Raji (cell line): ENCODE measurements around the gene BCORL1.

Source experiments
- POLR2A ChIP-seq: IDR thresholded peaks from 2 replicates; pipeline ENCODE4 v1.6.1; 2011; ENCODE audit warnings: low read depth, low read length, control low read depth; ENCODE audit not compliant: insufficient read depth

Gene BCORL1

DNA sequence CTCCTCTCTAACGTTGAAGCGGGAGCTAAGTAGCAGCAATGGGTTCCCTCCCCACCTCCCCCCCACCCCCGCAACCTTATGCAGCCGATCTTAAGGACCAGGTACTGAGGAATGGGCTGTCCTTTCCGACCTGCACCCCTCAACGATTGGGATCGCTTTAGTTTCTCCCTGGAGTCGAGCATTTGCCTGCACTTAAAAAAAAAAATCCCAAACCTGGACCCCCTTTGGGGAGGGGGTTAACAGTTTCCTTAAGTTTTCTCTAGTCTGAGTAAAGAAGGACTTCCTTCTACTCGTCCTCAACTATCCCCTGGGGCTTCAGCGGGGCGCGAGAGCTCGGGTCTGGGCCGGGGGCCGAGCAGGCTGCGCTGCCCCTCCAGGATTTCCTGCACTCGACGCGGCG is 25.7 kb upstream of the BCORL1 start:
- TF ChIP-seq POLR2A = no peak

DNA sequence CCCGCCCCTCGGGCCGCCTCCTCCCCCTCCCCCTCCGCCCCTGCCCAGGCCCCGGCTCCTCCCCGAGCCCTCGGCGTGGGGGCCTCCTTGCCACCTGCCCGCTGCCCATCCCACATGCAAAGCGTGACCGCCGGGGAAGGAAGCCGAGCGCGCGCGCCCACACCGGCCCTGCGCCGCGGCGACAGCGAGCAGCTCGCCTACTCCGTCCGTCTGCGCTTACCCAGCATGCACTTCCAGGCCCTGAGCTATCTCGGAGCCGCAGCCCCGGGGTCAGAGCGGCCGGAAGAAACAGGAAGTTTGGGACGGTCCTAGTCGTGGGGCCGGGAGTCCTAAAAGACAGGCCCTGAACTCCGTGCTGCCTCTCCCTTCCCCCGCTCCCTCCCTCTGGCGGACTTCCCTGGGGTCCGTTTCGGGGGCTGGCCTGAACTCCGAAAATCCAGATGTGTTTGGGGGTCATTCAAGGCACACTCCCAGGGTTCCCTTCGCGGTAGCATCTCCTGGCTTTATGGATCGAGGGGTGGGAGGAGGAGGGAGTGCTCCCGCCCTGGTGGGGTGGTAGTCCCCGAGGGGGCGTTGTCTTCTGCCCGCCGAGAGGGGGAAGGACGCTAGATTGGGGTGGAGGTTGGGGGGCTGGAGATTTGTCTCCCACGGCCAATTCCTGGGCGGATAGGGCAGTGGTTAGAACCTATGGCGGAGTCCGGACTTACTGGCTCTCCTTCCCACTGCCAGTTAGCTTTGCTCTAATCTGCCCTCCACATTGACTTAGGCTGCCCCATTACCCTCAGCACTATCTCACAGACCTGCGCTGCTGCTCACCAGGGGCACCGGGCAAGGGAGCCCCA is 25.0 kb upstream of the BCORL1 start:
- TF ChIP-seq POLR2A = peak; percentile 72

DNA sequence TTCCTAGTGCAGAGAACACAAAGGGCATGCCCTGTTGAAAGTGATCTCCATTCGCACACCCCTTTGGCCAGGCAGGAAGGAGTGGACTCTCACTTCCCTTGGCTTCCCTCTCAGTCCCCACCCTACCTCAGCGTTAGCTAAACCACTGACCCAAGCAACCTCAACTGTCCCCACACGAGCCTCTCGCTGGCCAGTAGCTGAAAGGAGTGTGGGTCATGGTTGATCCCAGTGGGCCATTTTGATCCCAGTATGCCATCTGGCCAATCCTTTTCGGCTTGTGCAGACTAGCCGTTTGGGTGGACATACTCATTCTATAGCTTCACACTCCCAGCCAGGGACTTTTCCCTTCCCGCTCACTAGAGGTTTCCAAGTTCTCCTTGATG is 24.4 kb upstream of the BCORL1 start:
- no peak for TF ChIP-seq POLR2A

DNA sequence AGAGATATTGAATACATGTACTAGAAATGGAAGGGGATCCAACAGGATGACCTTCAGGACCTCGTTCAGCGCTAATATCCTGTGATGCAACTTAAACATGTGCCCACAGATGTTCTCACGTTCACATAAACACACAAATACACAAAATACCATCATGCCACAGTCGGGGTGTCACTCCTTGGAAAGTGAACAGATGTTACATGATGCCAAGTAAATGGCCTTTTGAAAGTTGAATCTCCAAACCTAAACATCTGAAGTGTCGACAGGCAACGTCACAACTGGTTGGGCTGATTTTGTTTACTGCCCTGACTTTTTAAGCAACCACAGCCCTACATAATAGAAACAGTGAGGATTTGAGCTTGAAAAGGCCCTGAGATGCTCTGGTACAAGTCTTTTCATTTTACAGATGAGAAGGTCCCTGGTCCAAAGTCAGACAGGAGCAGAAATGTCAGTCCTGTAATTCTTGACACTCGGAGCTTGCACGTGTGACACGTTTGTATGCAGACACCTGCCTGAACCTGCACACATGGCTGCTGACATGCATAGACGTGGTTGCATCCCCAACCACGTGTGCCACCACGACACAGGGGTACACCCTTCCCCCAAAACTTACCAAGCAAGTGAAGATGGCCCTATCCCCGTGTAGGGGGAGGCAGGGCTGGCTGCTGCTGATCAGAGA is 23.5 kb upstream of the BCORL1 start:
- TF ChIP-seq POLR2A = no peak

DNA sequence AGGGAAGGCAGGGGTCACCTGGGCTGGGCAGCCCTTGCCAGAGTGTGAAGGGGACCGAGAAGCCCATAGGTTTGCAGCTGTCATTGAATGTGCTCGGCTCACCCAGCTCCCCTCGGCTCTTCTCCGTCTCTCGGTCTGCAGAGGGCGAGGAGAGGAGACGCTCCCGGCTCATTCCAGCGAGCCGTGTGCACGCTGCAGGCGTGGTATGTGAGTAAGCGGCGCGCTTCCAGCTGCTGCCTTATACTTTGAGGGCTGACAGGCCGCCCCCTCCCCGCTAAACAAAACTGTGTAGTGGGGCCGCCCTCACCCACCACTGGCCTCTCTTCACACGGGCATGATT is 23.0 kb upstream of the BCORL1 start:
- no peak for TF ChIP-seq POLR2A

DNA sequence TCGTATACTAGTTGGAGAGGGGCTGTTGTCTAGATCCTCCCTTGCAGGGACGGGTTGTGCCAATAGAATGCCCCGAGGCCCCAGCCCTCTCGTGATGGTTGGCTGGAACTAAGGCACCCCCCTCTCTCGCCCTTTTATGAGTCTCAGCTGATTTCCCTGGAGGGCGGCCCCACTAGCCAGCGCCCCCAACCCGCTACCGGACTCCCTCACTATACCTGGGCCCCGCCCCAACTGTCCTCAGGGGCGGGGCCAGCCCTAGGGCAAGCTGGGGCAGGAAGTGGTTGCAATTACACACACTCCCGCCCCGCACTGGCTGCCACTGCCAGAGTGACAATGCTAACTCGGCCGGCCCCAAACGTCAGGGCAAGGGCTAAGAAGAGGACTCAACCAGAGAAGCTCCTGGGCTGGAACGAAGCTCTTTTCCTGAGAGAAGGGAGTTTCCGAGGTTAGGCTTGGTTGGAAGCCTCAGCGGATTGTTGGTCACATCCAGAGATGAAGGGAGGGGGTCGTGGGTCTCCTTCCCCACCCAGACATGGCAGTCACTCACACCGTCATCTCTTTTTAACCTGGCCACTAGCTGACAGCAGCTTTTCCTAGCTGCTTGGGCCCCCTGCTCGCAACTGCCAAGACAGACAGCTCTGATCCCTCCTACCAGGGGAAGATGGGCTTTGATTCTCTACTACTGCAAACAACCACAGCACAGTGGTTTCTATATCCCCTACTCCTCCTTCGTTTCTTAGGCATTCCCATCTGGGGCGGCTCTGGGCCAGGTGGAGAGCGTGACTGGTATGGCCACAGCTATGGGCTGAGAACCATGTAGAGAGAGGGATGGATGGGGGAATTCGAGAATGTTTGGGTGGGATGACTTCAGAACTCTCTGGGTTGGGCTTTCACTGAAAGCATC is 21.0 kb upstream of the BCORL1 start:
- TF ChIP-seq POLR2A = peak; percentile 52; the same call in 1 of the 2 replicates

DNA sequence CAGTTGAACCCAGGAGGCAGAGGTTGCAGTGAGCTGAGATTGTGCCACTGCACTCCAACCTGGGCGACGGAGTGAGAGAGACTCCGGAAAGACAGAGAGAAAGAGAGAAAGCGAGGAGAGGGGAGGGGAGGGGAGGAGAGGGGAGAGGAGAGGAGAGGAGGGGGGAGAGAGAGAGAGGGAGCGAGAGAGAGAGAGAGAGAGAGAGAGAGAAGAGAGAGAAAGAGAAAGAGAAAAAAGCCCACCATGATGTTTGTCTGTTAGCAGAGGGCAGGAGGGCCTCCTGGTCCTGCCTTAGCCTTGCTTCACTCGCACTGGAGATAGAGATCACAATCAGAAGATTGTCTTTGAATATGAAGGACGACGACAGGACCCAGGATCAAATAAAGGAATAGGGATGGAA is 18.7 kb upstream of the BCORL1 start:
- no peak for TF ChIP-seq POLR2A

DNA sequence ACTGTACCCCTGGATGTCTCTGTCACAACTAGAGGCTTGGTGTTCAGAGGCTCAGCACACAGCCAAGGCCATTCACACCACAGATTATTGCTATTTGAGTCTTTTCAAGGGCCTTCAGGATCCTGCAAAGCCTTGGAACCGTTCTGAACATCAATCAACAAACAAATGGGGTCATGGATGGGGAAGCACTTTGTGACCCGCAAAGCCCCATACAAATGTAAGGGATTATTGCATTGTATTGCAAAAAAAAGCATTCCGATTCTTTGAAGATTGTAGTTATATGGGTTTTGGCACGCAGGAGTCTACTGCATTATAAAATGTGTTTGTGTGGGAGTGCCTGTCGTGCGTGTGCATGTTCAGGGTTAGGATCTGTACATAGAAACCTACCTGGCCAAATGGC is 17.3 kb upstream of the BCORL1 start:
- no peak for TF ChIP-seq POLR2A

DNA sequence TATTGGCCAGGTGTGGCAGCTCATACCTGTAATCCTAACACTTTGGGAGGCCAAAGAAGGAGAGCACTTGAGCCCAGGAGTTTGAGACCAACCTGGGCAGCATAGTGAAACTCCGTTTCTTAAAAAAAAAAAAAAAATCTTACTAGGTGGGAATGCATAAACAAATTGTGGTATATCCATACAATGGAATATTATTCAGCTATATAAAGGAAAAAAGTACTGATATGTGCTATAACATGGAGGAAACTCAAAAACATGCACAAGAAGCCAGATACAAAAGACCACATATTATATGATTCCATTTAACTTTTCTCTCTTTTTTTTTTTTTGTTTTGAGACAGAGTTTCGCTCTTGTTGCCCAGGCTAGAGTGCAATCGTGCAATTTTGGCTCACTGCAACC is 13.5 kb upstream of the BCORL1 start:
- no peak for TF ChIP-seq POLR2A

DNA sequence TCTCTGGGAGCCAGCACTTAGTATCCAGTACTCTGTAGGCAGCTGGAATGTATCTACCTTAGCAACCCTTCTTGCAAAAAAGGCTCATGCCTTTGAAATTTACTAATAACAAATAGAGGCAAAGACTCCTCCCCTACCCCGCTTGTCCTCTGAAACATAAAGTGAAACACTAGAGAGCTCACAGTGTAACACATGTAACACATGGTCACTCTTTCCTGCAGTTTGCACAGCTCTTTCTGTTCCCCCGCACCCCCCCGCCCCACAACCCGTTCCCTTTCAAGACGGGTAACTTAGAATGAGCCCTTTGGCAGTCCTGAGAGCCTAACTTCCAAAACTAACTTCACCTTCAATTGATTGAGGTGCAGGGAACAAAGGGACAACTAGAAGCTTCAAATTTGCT is 6.0 kb upstream of the BCORL1 start:
- TF ChIP-seq POLR2A = no peak

DNA sequence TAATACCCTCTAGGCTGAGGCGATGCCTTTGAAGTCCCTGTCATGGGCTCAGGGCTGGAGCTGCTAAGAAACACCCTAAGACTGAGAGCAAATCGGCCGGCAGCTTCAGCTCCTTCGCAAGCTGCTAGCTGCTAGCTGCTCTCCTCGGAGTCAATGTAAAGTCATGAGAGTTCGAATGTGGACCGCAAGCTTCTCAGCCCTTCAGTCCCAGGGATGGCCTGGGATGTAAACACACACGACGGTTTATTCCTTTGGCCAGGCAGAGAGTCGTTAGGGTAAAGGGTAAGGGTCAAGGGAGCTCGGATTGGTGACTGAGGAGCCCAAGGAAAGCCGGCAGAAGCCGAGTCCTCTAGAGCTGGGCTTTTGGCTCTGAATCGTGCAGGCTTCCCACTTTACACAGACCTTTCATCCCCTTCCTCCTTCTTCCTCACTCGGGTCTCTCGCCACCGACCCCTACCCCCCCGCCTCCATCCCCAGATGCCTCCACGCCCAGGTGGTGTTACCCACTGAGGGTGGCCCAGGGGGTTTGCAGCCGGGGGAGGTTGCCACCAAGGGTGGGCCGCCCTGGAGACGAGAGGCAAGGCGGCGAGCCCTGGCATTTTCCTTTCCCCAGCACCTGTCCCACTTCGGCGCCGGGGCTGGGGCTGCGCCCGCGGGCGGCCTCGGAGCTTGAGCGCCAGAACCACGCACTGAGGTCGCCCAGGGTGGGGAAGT is 3.1 kb upstream of the BCORL1 start:
- no peak for TF ChIP-seq POLR2A

DNA sequence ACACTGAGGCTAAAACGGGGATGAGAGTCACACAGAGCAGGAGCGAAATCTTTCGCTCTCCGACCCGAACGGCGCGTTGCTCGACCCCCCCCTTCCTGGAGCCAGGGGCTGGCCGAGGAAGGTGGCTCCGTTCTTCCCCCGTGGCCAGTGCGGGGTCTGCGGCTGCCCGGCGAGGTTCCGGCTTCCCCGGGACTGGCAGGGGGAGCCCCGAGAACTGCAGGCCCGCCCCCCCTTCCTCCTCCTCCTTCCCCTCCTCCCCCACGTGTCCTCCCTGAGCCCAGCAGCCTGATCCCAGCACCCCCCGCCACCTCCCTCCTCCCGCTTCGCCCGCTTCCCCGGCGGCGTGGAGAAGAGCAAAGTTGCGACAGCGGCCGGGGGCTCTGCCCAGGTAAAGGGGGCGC is 2.4 kb upstream of the BCORL1 start:
- no peak for TF ChIP-seq POLR2A

DNA sequence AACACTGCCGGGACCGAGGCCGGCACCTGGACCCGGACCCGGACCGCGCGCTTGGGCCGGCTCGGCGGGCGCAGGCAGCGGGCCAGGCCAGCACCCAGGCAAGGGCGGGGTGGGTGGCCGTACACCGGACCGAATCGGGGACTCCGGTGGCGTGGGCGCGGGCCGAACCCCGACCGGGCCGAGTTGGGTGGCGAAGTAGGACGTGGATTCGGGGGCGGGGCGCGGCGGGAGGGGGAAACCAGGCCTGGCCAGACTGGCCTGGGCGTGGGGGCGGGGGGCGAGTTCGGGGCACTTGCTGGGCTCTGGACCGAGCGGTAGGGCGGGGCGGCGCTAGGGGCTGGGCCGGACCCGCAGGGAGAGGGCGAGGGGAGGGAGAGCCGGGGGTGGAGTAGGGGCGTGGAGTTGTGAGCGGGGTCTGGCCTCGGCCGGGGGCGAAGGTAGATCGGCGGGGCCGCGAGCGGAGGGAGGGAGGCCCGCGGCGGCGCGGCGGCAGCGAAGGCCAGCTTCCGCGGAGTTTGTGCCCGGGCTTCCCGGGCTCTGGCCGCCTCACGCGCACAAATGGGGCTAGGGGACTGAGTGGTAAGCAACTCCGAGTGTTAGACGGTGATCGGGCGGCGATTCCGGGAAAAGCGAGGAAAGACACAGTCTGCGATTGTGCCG is 1.8 kb upstream of the BCORL1 start:
- no peak for TF ChIP-seq POLR2A

DNA sequence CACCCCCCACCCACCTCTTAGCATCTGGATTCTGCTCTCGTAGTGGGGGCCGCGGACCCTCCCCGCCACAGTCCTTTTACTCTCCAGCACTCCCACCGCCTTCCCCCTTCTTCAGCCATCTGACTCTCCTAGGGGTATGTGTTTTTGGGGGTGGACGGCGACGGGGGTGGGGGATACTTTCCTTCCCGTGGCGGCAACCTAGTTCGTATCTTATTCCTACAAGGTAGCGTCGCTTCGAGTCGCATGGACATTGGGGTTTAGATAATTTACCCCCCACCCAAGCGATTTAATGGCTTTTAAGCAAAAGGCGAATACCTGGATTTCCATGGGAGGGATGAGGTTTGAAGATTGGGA is 1.3 kb upstream of the BCORL1 start:
- no peak for TF ChIP-seq POLR2A

DNA sequence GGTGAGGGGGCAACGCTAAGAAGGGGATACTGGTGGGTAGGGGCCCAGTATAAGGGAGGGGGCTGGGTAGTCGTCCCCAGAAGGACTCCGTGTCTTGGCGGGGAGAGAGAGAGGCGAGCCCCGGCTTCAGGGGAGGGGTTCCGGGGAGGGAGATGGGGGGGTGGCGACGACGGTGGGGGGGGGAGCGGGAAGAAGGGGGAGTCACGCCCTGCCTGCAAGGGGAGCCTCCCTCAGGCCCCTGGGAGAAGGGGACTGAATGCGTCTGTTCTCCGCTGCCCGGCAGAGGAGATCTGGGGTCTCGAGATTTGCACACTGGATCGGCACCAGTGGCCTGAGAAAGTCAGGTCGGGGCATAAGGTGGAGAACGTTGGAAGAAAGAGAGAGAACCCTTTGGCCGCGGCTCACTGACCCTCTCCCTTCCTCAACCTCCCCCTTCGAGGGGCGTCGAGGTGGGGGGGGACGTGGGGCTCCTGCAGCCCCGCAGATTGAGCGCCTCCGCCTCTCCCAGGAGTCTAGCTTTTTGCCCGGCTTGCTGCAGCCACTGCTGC is 609 bp upstream of the BCORL1 start:
- TF ChIP-seq POLR2A = no peak

DNA sequence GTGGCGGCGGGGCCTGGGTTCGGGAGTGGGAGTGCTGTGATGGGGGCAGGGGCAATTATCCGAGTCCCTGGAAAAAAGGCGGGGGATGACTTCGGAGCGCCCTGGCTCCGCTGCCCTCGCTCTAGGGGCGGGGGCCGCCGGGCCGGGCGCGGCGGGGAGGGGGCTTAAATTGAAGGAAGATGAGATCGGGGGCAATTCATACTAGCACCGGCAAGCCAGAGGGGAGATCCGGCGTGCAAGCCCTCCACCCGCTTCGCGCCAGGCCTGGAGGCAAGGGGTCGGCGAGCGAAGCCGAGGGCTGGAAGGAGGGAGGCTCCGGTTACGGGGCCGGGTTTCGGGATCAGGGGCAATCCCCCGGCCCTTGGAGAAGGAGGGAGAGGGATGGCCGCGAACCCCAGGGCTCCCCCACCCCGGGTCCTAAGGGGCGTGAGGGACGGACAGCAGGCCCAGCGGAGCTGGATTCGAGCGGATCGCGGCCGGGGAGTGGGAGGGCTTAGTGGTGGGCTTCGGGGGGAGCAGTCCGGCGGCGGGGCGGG is 1.2 kb downstream of the BCORL1 start:
- no peak for TF ChIP-seq POLR2A
